Ramos (cell line): Measurements from ENCODE around the gene SMC6.

ENCODE experiments used
- in situ Hi-C: fragments of 300-500 bp; cut with MboI; formaldehyde crosslinking; loops from one replicate; pipeline ENCODE4 v1.14.3; 2022; ENCODE audit warnings: low sequenced_read_pairs; ENCODE audit not compliant: unreplicated experiment

Gene SMC6

GRCh38 chr2:17718689-17719088 is 34.9 kb downstream of the SMC6 start:
- in situ Hi-C loops, result no loop called here

DNA sequence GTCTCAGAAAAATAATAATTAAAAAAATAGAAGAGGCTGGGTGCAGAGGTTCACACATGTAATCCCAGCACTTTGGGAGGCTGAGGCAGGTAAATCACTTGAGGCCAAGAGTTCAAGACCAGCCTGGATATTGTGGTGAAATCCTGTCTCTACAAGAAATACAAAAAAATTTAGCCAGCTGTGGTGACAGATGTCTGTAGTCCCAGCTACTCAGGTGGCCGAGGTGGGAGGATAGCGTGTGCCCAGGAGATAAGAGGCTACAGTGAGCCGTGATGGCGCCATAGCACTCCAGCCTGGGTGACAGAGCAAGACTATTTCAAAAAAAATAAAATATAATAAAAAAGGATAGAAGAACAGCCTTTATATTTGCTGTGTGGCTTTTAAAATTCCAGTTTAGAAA is 35.9 kb downstream of the SMC6 start:
- in situ Hi-C loops, result no loop called here

DNA sequence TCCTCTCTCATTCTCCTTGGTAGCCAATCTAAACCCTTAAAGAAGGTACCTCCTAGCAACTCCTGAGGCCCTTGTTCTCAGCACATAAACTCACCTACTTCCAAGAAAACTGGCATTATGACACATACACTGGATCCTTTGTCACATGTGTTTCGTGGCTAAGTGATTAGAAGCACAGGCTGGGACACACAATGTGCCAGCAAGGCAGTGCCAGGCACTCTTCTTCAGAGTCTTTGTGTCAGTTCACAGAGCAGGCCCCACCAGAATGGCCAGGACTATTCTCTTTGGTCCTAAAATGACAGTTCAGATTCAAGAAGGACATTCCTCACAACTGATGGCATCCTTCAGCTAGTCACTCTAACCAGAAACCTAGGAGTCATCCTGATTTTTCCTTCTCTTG is 40.3 kb downstream of the SMC6 start:
- in situ Hi-C loops, result no loop called here

DNA sequence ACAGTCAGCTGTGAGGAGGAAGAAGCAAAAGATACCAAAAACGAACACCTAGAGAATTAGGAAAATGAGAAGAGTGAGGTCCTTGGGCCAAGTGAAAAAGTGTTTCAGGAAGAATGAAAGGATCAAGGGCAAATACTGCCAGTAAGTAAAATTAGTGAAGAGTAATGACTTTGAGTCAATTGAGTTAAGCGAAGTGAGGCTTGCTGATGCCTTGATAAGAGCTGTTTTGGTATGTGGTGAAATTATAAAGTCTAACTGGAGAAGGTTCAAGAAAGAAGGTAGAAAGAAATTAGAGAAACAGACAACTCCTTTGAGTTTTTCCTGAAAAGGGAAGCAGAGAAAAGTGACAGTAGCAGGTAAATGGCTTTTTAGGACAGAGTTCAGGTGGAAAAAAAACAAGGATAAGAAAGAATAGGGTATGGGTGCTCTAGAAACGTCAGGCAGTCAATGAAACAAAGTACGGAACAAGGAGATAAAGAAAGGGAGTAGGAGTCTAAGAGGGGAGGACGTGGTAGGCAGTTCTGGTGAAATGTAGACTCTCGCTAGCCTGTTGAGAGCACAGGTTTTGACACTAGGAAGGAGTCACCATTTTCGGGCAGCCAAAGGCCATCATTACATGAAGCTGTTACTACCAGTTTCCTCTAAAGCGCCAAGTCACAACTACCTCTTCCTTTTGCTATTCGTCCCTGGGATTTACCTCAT is 42.9 kb downstream of the SMC6 start:
- in situ Hi-C loops, result no loop called here

- in situ Hi-C loops, result no loop called here
These were observed 43.7 kb downstream of the SMC6 start for GRCh38 chr2:17709897-17710296.

DNA sequence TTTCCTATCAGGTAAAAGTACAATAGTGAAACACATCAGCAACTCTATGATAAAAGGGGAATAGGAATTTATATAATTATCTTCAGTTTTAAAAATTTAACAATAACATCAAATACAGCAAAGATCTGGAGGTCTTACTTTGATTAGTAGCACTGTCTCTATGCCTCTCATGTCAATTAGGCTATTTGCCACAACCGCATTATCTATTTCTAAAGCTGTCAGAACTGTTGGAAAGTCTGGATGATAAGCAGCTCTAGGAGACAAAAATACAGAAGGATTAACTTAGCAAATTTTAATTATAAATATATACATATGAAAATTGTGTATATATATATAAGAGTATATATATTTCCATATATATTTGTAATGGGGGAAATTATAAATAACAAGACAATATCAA is 45.1 kb downstream of the SMC6 start:
- in situ Hi-C loops, result no loop called here

GRCh38 chr2:17706845-17707244 is 46.8 kb downstream of the SMC6 start:
- in situ Hi-C loops, result no loop called here

DNA sequence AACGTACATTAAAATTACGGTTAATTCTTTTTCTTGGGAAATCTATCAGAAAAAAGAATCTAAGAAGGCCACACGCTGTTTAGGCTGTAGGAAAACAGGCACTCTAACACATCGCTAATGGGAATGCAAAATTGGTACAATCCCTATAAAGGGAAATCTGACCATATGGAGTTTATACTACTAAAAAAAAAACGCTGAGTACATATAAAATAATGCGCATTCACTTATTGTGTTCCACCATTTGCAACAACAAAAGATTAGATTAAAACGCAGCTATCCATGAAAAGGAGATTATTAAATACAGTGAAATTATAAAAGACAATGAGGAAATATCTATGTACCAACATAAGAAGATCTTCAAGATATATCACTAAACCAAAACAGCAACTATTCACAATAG is 62.8 kb downstream of the SMC6 start:
- in situ Hi-C loops, result no loop called here

DNA sequence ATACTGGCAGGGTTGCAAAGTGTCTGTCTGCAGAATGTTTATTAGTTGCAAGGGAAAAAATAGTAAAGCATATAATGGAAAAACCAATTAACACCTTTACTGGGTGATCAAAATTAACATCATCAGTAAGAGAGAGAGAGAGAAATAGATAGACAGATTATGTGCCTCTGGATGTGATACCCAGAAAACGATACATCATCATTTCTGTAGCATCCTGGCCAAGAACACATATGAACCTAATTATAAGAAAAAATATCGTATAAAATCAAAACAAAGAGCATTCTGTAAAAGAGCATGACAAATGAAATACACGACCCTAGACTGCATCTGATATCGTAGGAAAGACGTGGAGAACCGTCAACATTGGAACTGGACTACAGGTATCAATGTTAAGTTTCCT is 64.6 kb downstream of the SMC6 start:
- in situ Hi-C loops, result no loop called here

DNA sequence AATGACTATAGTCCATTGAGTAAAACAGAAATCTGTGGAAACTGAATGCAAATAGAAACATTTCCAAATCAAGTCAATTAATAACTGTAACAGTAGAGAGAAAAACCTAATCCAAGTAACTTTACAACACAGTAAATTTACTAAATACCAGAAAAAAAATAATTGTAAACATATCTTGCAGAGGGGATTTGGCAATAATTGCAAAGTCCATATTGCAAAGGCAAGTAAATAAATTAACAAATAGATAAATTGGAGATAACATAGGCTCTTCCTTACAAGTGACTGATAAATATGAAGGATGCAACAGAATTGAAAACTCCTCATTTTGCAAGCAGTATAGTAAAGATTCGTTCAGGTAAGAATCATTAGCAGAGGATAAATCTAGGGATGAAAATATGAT is 65.0 kb downstream of the SMC6 start:
- in situ Hi-C loops, result no loop called here

DNA sequence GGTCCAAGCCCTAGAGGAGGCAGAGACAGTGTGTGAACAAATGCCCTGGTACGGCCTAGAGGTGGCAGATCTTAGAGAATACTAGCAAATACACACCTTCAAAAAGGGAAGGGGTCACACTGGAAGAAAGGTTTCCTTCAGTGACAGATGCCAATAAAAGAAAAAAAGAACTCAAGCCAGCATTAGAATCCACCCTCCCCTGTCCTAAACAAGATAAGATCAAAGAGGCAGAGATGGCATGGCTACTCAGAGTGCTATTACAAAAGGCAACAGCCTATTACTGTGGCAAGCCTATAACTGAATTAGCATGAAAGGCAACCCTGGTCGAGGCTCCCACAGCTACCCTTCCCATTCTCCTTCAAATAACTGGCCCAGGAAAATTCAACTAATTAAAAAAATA is 69.6 kb downstream of the SMC6 start:
- in situ Hi-C loops, result no loop called here

GRCh38 chr2:17682098-17682857 is 71.3 kb downstream of the SMC6 start:
- in situ Hi-C loops, result no loop called here

GRCh38 chr2:17680119-17680518 is 73.5 kb downstream of the SMC6 start:
- in situ Hi-C loops, result no loop called here

DNA sequence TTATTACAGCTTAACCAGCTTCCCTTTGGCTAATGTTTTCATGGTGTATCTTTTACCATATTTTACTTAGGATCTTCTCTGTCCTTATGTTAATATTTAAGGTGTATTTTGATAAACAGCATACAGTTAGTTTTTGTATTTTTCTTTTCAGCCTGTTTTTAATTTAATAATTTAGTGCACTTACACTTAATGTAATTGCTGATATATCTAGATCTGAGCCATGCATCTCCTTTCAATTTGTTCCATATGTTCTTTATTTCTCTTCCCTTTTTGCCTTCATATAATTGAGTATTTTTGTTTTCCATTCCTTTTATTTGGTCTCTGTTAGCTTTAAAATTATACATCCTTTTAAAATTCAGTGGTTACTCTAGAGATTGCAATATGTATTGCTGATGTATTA is 78.8 kb downstream of the SMC6 start:
- in situ Hi-C loops, result no loop called here

DNA sequence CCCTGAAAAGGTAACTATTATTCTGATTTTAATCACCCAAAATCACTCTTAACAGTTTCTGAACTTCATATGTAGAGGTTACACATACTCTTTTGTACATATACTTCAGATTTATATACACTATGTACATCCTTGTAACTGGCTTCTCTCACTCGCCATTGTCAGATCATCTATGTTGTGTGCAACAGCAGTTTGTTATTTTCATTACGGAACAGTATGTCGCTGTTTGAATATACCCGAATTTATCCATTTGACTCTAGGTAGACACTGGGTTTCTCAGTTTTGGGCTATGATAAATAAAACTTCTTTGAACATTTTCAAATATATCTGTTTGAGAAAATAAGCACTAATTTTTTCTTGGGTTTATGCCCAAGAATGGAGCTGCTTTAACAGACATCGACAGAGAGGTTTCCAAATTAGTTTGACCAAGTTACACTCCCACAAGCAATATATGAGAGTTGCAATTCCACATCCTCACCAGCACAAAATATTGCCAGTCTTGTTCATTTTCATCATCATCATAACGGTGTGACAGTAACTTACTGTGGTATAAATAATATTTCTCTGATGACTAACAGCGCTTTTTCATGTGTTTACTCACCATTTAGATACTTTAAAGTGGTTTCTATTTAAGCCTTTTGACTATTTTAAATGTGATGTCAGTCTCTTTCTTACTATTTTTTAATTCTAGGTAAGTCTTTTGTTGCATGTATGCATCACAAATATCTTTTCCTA is 80.9 kb downstream of the SMC6 start:
- in situ Hi-C loops, result no loop called here

DNA sequence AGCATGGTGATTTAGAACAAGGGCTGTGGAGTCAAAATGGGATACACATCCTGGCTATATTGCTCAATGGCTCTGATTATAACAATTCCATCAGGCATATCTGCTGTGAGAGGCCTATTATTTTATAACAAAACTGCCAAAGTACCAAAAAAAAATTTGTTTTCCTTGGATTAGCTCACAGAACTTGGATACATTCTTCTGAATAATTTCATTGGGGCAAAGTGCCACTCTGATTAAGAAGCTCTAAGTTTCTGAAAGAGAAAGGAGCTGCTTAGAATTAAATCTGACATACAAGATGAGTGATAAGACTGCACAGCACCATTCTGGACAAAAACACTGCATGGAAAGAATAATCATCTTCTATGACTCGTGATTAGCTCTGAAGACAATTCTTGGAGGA is 85.7 kb downstream of the SMC6 start:
- in situ Hi-C loops, result no loop called here

DNA sequence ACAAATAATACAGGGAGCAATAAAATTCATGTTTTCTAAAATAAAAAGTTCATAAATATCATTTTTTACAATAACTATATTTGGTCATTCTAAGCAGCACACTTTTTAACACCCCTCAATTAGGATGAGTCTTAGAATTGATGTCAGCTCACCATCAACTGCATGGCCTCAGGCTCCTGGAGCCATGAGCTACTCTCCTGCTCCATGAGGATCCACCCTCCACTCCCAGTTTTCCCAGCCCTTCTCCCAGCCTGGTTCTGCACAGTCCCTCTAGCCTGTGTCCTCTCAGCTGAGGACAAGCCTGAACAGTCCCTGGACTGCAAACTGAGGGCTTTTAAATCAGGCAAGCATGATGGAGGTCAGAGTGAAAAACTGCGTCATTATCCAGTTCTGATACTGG is 89.1 kb downstream of the SMC6 start:
- in situ Hi-C loops, result no loop called here

- in situ Hi-C loops, result no loop called here
These were observed 90.9 kb downstream of the SMC6 start for GRCh38 chr2:17662723-17663122.

- in situ Hi-C loops, result no loop called here
These were observed 92.2 kb downstream of the SMC6 start for GRCh38 chr2:17661460-17661859.

- in situ Hi-C loops, result no loop called here
These were observed 93.4 kb downstream of the SMC6 start for GRCh38 chr2:17660219-17660618.

GRCh38 chr2:17658251-17658843 is 95.3 kb downstream of the SMC6 start:
- in situ Hi-C loops, result no loop called here
